Panc1 (cell line): ENCODE measurements around the gene GKN1. TPM values are rescaled to one million over a fixed set of nuclear protein-coding genes. Genes with fewer than 3 reads are reported as not detected.

Source experiments
- ATAC-seq: fragments of 200-7000 bp; cut with Tn5 transposase; 2 replicates; pipeline ENCODE4 v1.9.1; 2020; ENCODE audit warnings: mild to moderate bottlenecking, moderate library complexity
- BruUV-seq: library from RNA; stranded (reverse); fragments of 400-500 nt; replicated peaks from 2 replicates; lab custom pipeline; 2021; lab: Mats Ljungman, UMichigan
- CTCF ChIA-PET: fragments of 300-600 bp; sonication (Branson Sonifier 250); formaldehyde crosslinking; loops from one replicate; lab custom pipeline; 2022; ENCODE audit warnings: antibody characterized with exemption; lab: Charles Lee
- POLR2A ChIA-PET: fragments of 300-600 bp; sonication (Branson Sonifier 250); formaldehyde crosslinking; loops from one replicate; lab custom pipeline; 2022; ENCODE audit warnings: antibody characterized with exemption; lab: Charles Lee
- DNase-seq: peaks from one replicate; pipeline ENCODE4 v3.0.0-alpha.2; 2010; ENCODE audit warnings: low read depth, low spot score
- H3K27ac ChIP-seq: 2 replicates; pipeline ENCODE4 v1.5.1; 2011; ENCODE audit warnings: mild to moderate bottlenecking, low read length, inconsistent platforms
- H3K27me3 ChIP-seq: fragments of 200-500 bp; sonication (Bioruptor generic); 2 replicates; pipeline ENCODE4 v1.6.0; 2014; ENCODE audit warnings: low read length, inconsistent platforms; ENCODE audit not compliant: control insufficient read depth, insufficient read depth
- H3K36me3 ChIP-seq: fragments of 200-500 bp; sonication (Bioruptor generic); 2 replicates; pipeline ENCODE4 v1.5.1; 2014; ENCODE audit warnings: inconsistent platforms, mild to moderate bottlenecking, low read length, moderate library complexity; ENCODE audit not compliant: control insufficient read depth, insufficient read depth
- H3K4me1 ChIP-seq: 2 replicates; pipeline ENCODE4 v1.5.1; 2011; ENCODE audit warnings: inconsistent platforms, mild to moderate bottlenecking, low read length, moderate library complexity; ENCODE audit not compliant: control insufficient read depth, insufficient read depth
- H3K4me3 ChIP-seq, 2 experiments: 2 replicates each; pipeline ENCODE4 v1.5.1; 2011 to 2012; ENCODE audit warnings: low read depth in 2 of 2, low read length in 2 of 2, mild to moderate bottlenecking in 2 of 2, inconsistent platforms in 1 of 2, moderate library complexity in 1 of 2
- H3K9me3 ChIP-seq: fragments of 200-500 bp; sonication (Bioruptor generic); 2 replicates; pipeline ENCODE4 v1.5.1; 2014; ENCODE audit warnings: low read depth, mild to moderate bottlenecking, inconsistent platforms, low read length, moderate library complexity; ENCODE audit not compliant: control insufficient read depth, insufficient read depth
- CTCF ChIP-seq: fragments of 450-650 bp; IDR thresholded peaks from 2 replicates; pipeline ENCODE4 v1.5.1; 2017; ENCODE audit warnings: mild to moderate bottlenecking
- POLR2AphosphoS5 ChIP-seq: IDR thresholded peaks from 2 replicates; pipeline ENCODE4 v1.6.1; 2012; ENCODE audit warnings: mild to moderate bottlenecking, low read depth, low read length, moderate library complexity
- REST ChIP-seq, 2 experiments: IDR thresholded peaks; 2 replicates each; pipeline ENCODE4 v1.6.1; 2011 to 2012; ENCODE audit warnings: low read depth in 2 of 2, control low read depth in 1 of 2, low read length in 1 of 2, mild to moderate bottlenecking in 1 of 2, moderate library complexity in 1 of 2; ENCODE audit not compliant: insufficient read depth in 1 of 2
- SIN3A ChIP-seq: IDR thresholded peaks from 2 replicates; pipeline ENCODE4 v1.6.1; 2012; ENCODE audit warnings: low read depth, mild to moderate bottlenecking, low read length, moderate library complexity, borderline replicate concordance; ENCODE audit not compliant: insufficient read depth
- TCF7L2 ChIP-seq: IDR thresholded peaks from 2 replicates; pipeline ENCODE4 v1.6.1; 2011; ENCODE audit warnings: mild to moderate bottlenecking, low read depth, low read length, inconsistent platforms
- in situ Hi-C: cut with HindIII; loops from 2 replicates; pipeline ENCODE4 v1.10.0; 2016; ENCODE audit warnings: low sequenced_read_pairs, low pct_unique_long_range_greater_than_20kb
- intact Hi-C: fragments of 100-400 bp; cut with micrococcal nuclease; formaldehyde crosslinking; loops from one replicate; pipeline ENCODE4 v1.10.0; 2022; ENCODE audit not compliant: unreplicated experiment
- total RNA-seq: library from RNA; stranded (reverse); gene quantifications from one replicate; pipeline ENCODE4 v1.2.1, GENCODE V29; 2021; ENCODE audit not compliant: unreplicated experiment

Gene GKN1
- total RNA-seq, 1 experiment from 2014 or later, result not detected

- no TSS peak for BruUV-seq
- POLR2A ChIA-PET, result no interaction called here
Measured at GRCh38 chr2:69011611-69012157, 37.2 kb downstream of the GKN1 start.

More at GRCh38 chr2:69011611-69012157, 37.2 kb downstream of the GKN1 start:
- in situ Hi-C loops (no loop called here), intact Hi-C loops (loop anchor here (2.0 to 10.0 kb wide), 2 partner anchors 67 to 295 kb away; no protein-coding TSS in a partner anchor)
- H3K27ac ChIP-seq, result peak overlapping the region; percentile 96
- ATAC-seq (no peak), DNase-seq (no peak)
- no peaks in the 10 kb centered on the region; the same call in none of the 2 replicates for H3K36me3 ChIP-seq
- no peak overlapping the region for H3K4me3 ChIP-seq
- H3K27me3 ChIP-seq, result no peaks in the 10 kb centered on the region
- H3K9me3 ChIP-seq, result no peaks in the 10 kb centered on the region
- peaks cover 17% of the 10 kb centered on the region for H3K4me1 ChIP-seq
- no peak for TF ChIP-seq CTCF
- no peak for TF ChIP-seq TCF7L2
- no peak for TF ChIP-seq REST (IDR thresholded peaks at IDR 0.05; ENCODE audit: insufficient read depth in 1 of 2, low read depth in 2 of 2, low read length in 1 of 2)
- no peak for TF ChIP-seq POLR2AphosphoS5
- no peak for TF ChIP-seq SIN3A
- CTCF ChIA-PET, result interaction anchor here (0.7 kb wide), 1 partner anchor 249 kb away, joined by 3 read pairs; no protein-coding TSS in a partner anchor
